NCI-H2171 (cell line): ENCODE measurements around the gene NDST1.

Experiments used
- DNase-seq: peaks from one replicate; lab custom pipeline; 2025; lab: John Stamatoyannopoulos, UW

NDST1 gene

DNA sequence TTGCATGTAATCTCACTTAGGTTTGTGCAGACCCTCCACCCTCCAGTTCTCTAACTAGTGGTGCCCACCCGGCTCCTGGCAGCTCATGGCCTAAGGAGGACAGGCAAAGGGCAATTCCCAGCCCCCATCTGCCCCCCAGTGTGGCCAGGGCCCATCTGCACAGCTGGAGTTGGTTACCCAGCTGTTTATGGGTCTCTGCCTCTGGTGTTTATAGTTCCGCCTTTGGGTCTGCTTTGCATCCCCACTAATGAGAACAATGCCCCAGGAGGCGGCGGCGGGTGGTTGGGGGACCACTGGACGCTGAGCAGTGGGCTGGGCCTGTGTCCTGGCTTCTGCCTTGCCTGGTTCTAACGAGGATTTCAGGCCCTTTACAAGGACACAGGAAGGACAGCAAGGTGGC, 62.4 kb downstream of the NDST1 start:
- no peak for DNase-seq

DNA sequence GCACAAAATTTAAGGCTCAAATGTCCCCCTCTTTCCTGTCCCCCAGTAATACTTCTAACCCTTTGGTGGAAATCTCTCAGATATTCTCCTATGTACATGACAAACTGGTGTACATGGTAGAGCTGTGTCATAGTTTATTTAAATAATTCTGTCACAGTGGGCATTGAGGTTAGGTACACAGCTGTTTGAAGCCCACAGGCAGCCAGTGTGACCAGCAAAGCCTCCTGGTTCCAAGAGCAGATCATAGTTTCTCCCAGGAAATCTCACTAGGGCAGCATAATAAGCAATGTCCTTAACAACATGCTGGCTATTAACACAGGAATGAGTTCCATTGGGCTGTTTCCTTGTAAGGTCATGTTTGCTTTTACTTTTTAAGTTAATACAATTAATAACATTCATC, 63.9 kb downstream of the NDST1 start:
- DNase-seq: no peak

GRCh38 chr5:150573216-150573615, 65.3 kb downstream of the NDST1 start:
- DNase-seq: no peak

- DNase-seq: no peak
These were observed 66.2 kb downstream of the NDST1 start for GRCh38 chr5:150573867-150574817.

DNA sequence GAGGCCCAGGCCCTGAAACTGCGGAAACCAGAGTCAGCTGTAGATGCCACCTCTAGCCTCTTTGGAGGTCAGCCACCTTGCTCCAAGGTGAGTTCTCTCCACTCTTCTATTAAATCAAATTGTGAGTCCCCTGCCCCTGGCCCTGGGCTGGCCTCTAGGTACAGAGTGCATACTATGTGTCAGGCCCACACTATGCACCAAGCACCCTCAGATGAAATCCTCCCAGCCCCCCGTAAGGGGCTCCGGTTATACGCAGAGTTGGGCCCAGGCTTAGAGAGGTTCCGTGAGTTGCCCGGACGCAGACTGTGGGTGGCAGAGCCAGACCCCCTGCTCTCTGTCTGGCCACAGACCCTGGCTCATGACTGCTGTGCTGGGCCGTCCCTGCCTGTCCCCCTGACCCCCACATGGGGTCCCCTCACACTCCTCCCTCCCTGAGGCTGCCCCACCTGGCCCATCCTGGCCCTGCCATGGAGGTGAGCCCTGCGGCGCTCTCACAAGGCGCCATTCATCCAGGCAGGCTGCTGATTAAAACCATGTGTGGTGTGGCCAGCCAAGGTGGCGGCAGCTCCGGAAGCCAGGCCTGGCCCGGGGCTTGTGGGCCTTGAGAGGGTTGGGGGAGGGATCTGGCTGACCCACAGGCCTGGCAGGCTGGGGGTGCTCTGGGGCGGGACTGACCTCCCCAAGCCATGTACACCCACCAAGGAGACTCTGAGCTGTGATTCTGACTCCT, 67.1 kb downstream of the NDST1 start:
- DNase-seq: no peak

GRCh38 chr5:150575745-150576448, 68.0 kb downstream of the NDST1 start:
- no peak for DNase-seq

DNA sequence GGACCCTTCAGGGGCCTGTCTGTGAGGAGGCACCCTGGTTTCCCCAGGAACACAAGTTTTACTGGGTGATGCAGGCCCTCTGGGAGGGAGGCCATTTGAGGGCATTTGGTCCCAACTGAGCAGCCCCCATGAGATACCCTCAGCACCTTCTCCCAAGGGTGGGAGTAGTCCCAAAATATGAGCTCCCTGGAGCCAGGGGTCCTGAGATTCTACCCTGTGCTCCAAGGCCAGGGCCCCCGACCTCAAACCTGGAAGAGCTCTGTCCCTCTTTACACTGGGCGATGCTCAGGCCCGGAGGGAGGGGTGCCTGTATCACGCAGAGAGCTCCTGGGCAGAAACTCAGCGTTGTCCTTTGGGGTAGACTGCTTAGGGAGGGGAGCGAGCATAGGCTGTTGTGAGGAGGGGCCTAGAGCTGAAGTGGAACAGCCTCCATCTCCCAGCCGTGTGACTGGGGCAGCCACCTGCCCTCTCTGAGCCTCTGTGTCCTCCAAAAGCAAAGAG, 68.6 kb downstream of the NDST1 start:
- no peak for DNase-seq

- no peak for DNase-seq
These were observed 69.6 kb downstream of the NDST1 start for GRCh38 chr5:150577378-150578139.

DNA sequence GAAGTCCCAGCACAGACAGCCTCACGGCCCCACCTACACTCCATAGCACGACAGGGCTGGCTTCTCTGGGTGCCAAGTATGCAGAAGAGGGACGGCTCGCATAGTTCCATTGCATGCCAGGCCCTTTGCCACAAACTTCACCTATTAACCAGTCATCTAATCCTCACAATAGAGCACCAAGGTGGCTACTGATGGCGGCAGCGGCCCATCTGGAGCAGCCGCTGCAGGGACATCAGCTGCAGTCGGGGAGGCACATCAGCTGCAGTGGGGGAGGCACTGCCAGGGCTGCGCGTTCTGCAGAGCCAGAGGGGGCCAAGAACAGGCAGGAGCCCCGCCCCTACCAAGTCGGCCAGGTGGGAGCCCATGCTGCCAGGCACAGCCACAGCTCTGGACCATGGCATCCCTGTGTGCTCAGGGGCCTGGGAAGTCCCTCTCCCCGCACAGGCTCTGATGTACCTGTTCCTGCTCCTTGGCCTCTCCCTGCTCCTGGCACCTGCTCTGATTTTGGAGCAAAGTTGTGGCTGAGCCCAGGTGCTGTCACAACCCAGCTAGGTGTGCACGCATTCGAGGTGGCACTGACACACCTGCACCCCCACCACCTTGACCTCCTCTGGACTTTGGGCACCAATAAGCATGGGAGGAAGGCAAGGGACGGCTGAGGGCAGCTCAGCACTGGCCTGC, 71.0 kb downstream of the NDST1 start:
- DNase-seq: no peak

- DNase-seq: no peak
These were observed 71.8 kb downstream of the NDST1 start for GRCh38 chr5:150579462-150580400.

DNA sequence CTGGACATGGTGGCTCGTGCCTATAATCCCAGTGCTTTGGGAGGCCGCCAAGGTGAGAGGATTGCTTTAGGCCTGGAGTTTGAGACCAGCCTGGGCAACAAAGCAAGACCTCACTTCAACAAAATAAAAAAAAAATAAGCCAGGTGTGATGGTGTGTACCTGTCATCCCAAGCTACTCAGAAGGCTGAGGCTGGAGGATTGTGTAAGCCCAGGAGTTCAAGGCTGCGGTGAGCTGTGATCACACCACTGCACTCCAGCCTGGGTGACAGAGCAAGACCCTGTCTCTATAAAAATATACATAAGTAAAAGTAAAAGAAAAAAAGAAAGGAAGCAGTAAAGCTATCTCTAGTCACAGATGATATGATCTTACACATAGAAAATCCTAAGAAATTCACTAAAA, 73.0 kb downstream of the NDST1 start:
- DNase-seq: no peak

- DNase-seq: no peak
These were observed 74.5 kb downstream of the NDST1 start for GRCh38 chr5:150582241-150583109.

DNA sequence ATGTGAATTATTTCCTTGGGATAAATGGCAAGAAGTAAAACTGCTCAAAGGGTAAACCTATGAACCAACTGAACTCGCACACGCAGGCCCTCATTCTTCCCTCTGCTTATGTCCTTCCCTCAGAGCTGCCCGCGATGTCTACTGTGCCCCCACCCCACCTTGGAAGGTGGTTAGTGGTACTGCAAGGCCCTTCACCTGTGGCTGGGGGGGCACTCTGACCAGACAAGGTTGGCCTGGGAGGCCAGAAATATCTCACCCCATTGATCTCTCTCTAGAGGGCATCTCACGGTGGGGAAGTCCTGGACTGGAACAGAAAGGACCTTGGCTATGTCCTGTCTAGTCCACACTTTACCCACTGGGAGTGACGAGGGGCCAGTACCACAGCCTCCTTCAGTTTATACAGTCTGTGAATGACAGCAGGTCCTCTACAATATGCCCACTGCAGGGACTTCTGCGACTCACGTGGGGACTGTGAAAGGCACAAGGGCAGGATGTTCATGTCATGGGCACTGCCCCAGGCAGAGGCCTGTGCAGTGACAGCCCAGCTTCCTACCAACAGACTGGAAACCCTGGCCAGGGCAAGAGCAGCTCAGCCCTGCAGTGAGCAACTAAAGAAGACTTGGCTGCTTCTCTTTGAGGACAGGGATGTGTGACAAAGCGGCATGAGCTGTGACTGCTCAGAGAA, 75.8 kb downstream of the NDST1 start:
- no peak for DNase-seq

- DNase-seq: no peak
These were observed 76.8 kb downstream of the NDST1 start for GRCh38 chr5:150584556-150585335.

GRCh38 chr5:150585781-150586341, 77.9 kb downstream of the NDST1 start:
- no peak for DNase-seq

DNA sequence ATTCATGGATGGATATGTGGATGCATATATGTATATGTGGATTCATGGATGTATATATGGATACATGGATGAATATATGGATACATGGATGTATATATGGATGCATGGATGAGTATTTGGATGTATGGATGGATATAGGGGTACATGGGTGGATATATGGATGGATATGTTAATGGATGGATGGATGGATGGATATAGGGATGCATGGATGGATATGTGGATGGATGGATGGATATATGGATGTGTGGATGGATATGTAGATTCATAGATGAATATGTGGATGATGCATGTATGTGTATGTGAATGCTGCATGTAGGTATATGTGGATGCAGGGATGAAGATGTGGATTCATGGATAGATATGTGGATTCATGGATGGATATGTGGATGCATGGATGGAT, 79.1 kb downstream of the NDST1 start:
- DNase-seq: no peak
